ENCODE results near the gene NFKBIE. TPM values are rescaled to one million over a fixed set of nuclear protein-coding genes. Genes with fewer than 3 reads are reported as not detected.

The NFKBIE gene
- total RNA-seq, 1 donor from 2014 or later, result 9.9 TPM

DNA sequence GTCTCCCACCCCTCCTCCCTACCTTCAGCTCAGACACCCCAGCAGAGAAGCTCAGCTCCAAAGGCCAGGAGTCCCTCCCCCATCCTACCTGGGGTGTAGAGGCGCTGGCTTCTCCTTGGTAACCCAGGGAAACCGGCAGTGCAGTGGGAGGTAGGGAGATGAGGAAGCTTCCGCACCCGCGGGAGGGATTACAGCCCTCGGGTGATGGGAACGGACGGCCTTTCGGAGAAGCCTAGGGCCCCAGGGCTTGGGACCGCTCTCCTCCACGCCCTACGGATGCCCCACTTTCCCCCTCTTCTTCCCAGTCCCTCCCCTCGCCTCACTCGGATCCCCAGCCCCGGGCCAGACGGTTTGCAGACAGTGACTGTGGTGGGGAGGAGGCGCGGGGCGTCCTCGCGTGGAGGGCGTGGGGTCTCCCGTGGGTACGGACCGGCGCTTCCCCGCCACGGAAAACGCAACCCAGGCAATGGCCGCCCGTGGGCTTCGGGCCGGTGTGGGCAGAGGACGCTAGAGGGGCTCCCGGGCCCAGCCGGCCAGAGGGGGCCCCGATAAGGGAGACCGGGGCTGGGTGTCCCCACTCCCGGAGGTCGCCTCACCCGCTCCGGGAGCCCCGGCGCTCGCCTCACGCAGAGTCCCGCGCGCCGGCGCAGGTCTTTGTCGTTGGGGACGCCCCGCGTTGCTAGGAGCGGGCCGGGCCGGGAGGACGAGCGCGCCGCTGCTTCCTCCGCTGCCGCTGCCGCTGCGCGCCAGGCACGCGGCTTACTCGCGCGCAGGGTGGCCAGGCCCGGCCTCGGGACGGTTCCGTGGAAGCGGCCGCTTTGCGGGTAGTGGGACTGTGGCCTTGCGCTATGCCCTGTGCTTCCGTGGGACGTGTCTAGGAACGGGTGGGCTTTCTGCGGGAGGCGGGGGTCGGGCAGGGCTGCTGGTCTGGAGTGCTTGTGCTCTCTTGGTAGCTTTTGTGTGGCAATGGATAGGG, 32.0 kb upstream of the NFKBIE start:
- peak; percentile 38 to 59 for DNase-seq (ENCODE audit: low read depth in 2 of 2)

DNA sequence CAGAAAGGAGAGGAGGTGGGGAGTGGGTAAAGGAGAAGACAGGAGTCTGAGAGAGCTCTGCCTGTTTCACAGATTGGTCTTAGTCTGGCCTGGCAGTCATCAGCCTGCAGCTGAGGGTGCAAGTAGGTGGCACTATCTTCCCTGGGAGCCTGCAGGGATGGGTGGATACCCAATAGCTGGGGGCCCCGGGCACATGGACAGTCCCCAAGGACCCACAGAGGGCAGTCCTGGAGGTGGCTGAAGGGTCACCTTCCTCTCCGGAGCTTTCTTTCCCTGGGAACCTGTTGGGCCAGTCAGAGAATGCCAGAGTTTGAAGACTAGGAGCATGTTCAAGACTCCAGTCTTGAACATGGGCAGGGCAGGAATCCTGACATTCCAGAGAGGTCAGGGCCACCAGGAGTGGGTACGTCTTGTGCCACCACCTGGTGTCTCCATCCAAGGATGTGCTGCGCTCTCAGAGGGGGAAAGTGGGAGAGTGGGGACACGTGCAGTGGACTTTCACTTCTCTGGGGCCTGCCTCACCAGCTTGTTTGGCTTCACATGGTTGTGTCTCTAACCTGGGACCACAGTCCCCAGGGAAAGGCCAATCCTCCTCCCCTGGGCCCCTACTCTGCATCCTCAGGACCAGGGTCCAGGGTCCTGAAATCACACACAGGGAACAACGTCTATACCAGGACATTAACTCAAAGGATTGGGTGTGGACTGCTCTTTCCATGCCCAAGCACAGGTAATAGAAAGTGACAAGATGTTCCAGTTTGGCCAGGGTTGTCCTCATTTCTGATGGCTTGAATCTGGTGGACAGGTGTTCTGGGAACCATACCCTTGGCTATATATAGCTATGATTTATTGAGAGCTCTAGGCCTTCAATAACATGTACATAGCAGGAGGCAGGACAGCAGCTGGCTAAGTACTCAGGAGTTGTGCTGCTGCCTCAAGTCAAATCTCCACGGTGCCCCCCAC, 29.8 kb upstream of the NFKBIE start:
- no peak for DNase-seq (ENCODE audit: low read depth in 2 of 2)

DNA sequence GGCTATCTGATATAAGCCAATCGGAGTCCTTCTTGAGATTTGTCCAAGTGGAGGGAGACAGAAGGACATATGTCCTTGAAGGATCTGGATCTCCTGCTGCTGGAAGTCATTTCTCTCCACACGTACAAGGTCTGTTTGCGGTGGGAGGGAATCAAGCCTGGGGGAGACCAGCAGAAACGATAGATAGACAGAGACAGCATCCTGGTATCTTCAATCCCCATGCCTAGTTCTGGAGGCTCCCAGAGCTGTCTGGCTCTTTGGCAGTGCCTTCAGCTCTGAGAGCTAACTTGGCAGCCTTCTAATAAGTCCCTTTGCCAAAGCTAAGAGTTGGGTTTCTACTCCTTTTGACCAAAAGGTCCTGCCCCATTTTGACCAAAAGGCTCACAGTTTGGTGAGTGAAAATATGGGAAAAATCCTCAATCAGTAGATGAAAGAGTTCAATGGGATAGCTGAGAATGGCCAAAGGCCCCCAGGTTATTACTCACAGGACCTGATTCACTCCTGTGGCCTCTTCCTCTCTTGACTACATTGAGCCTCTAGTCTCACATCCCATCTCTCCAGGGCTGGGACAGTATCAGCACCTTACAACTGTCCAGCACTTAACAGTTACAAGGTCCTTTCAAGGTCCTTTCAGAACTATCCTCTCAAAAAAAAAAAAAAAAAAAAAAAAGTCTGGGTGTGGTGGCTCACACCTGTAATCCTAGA, 27.5 kb upstream of the NFKBIE start:
- DNase-seq (ENCODE audit: low read depth in 2 of 2), result no peak

DNA sequence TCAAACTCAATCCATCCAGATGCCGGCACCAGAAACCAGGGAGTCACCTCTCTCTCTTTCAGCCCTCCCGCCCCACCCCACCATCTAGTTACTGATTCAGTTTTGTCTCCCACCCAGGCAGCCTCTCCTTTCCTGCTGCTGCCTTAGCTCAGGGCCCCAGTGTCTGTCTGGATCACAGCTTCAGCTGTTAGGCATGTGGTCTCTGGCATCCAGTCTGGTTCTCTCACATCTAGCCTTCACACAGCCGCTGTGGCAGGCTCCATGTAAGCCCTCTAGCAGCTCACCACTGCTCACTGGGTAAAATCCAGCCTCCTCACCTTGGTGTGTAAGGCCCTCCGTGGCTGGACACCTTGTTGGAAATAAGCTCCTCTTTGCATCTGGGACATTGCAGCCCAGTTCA, 26.5 kb upstream of the NFKBIE start:
- DNase-seq (ENCODE audit: low read depth in 2 of 2), result no peak

DNA sequence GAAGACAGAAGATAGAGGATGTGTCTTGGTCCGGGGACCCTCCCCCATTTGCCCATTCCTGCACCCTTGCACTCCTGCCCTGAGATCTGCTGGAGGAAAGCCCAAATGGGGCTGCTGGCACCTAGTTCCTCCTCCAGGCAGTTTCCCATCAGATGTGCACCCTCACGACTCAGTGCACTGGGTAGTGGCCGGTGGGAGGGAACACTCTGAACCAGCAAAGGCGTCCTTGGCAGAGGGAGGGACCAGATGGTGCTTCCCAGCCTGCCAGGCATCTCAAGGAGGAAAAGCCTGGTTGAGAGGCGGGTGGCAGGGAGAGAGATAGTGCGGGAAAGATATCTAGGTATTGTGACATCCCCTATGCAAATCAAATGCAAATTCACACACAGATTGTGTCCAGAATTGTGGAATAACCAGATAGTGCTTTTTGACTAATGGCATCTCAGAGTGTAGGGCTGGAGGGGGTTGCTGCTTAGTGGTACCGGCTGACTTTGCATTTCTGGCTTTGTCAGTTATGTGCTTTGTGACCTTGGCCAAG, 24.4 kb upstream of the NFKBIE start:
- DNase-seq (ENCODE audit: low read depth in 2 of 2), result no peak

DNA sequence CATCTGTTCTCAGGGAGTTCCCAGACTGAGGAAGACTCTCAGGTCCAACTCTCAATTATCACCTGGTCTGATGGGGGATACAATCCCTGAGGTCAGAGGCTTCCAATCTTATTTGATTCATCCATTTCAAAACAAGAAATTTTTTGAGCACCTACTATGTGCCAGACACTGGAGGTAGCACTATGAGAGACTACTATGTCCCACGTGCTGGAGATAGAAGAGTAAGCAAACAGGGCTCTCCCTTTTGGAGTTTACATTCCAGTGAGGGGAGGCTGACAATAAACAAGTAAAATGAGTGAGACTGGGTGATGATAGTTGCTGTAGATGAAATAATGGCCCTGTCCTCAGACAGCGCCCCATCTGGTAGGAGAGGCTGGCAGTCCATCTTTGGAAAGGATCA, 21.4 kb upstream of the NFKBIE start:
- no peak for DNase-seq (ENCODE audit: low read depth in 2 of 2)

DNA sequence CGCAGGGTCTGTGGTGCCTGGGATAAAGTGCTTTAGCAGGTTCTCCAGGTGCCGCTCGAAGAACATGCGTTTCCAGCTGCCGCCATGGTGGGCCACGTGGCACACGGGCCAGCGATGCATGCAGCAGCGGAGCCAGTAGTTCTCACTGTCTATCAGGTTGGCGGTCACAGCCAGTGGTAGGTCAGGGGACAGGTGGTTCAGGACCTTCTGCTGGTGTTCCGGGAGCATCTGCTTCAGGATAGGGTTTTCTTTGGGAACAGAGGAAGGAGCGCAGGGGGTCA, 20.9 kb upstream of the NFKBIE start:
- DNase-seq (ENCODE audit: low read depth in 2 of 2), result no peak

DNA sequence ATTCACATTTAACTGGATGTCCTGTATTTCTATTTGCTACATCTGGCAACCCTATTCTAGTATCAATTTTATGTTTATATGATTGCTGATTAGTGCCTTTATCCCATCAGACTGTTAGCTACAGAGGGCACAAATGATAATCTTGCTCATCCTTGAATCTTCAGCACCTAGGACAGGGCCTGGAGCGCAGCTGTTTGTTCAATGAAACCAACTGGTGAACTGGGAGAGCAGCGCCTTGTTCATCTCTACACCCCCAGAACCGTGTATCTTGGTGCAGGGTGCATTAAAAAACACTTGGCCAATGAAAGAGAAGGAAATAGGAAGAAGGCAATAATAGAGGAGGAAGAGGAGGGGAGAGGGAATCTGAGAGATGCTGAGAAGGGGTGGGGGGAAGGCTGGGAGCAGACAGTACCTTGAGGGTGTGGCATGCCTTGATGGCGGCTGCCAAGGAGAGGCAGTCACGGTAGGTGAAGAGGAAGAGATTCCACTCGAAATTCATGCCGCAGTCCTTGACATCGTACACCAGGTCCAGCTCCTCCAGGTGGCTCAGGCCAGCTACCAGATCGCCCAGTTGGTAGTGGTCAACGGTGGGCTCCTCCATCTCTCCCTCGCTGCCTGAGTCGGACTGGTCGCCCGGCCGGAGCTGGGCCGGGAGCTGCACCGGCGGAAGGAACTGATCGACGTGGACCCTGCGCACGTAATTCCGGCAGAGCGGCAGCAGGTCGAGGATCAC, 20.4 kb upstream of the NFKBIE start:
- DNase-seq (ENCODE audit: low read depth in 2 of 2), result peak; percentile 42 to 43

DNA sequence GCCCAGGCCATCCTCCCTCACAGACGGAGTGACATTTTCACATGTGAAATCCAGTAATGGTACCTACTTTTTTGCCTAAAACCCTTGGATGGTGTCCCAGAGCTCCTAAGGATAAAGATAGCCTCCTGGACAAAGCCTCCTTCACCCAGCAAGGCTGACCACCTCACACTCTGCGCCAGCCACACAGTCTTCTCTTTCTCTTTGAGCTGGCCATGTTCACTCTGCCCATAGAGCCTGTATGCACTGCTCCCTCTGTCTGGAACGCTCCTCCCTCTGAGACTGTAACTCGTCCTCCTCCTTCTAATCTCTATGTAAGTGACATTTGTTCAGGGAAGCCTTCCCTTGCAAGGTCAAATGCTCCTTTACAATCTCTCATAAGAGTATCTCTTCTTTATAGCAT, 19.5 kb upstream of the NFKBIE start:
- DNase-seq (ENCODE audit: low read depth in 2 of 2), result no peak

DNA sequence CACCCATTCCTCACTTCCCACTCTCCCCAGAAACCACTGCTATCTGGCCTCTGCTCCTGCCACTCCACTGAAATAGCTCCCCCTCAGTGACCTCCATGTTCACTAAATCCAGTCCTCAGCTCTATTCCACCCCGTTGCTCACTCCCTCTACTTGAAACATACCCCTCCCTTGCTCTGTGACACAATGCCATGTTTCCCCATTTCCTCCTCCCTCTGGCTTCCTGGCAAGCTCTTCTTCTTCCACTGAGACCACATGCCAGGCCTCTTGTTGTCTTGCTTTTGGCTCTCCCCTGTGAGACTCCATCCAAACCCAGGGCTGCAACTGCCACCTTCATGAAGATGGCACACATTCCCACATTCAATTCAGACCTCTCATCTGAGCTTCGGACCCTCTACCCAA, 18.8 kb upstream of the NFKBIE start:
- no peak for DNase-seq (ENCODE audit: low read depth in 2 of 2)

DNA sequence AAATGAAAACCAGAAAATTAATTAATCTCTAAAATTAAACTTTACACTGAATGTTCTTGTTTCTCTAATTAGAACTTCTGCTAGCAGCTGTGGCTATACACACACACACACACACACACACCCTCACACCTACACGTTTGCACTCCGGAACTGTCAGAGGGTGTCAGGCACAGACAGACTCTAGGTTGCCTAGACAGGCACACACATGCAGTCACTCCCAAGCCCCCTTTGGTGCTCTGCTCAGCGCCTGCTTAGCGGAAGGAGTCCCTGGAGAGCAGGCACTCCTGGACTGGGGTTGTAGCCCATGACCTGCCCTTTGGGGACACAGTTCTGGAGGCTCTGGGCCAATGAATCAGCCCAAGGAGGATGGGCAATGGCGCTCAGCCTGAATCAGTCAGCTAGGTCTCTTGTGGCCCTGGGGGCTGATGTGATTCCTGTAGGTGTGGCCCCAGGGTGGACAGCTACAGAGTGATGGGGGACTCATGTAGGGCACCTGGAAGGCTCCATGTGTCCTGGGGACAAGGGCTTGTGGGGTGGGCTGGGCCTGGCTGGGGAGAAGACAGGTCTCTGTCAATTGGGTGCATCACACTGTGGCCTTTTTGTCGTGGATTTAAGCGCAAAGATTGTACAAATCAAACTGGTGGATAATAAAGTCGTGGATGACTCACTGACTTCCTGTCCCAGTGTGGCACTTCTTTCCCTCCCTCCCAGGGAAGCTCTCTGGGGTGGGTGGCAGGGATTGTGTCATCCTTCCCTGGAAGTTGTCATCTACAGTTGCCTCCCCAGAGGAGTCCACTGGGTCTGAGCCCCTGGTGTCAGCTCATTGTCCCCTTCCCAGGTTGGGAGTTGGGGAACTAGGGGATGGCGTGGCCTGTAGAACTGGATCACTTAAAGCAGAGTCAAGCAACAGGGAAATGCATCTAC, 13.7 kb upstream of the NFKBIE start:
- no peak for DNase-seq (ENCODE audit: low read depth in 2 of 2)

DNA sequence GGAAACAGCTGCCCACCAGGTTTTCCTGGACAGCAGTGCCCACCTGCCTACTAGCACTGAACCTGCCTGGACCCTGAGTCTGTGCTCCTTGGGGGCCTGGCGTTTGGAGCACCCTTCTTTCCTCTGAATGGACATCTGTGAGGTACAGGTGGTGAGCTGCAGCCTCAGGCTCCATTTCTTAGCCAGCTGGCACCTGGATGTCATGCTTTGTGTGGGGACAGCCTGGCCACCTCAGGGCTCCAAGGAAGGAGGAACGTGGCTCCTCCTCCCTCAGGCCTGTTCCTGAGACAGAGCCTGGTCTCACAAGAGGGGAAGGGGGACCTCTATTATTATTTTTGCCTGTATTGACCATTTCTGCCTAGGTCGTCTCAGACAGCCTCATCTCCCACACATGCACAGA, 13.0 kb upstream of the NFKBIE start:
- no peak for DNase-seq (ENCODE audit: low read depth in 2 of 2)

DNA sequence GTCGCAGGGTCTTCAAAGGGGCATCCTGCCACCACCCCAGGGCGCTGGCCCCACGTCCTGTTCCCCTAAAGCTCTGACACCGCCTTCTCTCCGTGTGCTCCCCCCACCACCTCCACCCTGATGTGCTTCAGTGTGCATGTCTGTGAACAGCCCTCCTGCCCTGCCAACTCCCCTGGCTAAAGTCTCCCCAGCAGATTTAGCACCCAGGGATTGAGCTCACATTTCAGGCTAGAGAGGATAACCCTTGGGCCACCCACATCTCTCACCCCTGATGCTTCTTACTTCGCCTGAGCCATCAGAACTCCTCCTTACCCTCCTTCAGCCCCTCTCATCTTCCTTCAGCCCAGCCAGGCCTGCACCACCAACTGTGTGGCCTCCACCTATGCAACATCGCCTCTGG, 12.4 kb upstream of the NFKBIE start:
- no peak for DNase-seq (ENCODE audit: low read depth in 2 of 2)

DNA sequence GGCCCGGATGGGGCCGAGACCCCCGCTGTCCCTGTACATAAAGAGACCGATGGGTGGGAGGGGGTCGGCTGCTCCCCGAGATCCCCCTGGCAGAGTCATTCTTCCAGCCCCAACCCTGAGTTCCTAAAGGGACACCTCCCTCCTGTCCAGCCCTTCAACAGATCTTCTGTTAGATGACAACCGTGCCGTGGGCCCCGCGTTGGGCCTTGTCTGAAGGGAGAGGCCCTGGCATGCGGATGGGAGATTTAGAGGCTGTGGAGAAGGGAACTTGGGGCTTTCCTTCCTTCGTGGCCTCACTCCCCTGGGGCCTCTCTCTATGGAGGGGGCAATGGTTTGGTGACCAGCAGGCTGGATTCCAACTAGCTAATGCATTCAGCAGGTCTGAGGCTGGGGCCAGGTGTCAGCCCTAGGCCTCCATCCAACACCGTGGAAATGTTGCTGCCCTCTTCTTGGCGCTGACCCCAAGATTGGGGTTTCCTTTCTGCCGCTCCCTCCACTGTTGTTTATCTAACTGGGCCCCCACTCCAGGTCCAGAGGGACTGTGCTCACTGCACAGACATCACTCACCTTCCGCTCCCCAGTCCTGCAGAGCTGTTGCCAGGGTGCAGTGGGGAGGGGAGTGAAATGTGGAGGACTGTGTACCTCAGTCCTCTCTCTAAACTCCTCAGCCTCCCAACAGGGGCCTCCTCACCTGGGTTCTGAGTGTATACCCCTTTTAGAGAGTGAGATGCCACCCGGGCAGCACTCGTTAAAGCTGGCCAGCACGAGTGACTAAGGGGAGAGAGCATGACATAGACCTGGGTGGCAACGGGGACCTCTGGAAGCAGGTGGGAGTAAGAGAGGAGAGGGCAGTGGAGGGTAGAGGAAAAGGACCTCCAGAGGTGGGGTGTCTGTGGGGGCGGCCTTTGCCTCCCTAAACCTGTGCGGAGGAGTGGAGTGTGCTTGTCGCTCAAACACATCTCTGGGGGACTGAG, 11.6 kb upstream of the NFKBIE start:
- DNase-seq (ENCODE audit: low read depth in 2 of 2), result no peak

DNA sequence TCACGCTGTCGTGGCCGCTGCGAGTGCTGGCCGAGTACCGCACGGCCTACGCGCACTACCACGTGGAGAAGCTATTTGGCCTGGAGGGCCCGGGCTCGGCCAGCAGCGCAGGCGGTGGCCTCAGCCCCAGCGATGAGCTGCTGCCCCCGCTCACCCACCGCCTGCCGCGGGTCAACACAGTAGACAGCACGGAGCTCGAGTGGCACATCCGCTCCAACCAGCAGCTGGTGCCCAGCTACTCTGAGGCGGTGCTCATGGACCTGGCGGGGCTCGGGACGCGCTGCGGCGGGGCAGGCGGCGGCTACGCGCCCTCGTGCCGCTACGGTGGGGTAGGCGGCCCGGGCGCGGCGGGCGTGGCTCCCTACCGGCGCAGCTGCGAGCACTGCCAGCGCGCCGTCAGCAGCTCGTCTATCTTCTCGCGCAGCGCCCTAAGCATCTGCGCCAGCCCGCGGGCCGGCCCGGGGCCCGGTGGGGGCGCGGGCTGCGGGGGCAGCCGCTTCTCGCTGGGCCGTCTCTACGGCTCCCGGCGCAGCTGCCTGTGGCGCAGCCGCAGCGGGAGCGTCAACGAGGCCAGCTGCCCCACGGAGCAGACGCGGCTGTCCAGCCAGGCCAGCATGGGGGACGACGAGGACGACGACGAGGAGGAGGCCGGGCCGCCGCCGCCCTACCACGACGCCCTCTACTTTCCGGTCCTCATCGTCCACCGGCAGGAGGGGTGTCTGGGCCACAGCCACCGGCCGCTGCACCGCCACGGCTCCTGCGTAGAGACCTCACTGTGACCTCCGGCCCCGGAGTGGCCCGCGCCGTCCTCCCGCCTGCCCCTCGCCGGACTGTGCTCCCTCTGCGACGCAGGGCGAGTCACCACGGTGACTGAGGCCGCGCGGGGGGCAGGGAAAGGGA, 10.6 kb upstream of the NFKBIE start:
- DNase-seq (ENCODE audit: low read depth in 2 of 2), result no peak

DNA sequence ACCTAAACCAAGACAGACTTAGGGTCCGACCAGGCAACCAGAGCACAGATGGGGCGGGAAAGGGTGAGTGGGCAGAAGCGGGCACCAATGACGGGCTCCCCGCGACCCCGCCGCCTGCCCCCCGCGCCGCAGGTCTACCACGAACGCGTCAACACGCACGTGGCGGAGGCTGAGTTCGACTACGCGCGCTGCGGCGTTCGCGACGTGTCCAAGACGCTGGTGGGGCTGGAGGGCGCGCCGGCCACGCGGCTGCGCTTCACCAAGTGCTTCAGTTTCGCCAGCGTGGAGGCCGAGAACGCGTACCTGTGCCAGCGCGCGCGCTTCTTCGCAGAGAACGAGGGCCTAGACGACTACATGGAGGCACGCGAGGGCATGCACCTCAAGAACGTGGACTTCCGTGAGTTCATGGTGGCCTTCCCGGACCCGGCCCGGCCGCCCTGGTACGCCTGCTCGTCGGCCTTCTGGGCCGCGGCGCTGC, 10.0 kb upstream of the NFKBIE start:
- no peak for DNase-seq (ENCODE audit: low read depth in 2 of 2)

DNA sequence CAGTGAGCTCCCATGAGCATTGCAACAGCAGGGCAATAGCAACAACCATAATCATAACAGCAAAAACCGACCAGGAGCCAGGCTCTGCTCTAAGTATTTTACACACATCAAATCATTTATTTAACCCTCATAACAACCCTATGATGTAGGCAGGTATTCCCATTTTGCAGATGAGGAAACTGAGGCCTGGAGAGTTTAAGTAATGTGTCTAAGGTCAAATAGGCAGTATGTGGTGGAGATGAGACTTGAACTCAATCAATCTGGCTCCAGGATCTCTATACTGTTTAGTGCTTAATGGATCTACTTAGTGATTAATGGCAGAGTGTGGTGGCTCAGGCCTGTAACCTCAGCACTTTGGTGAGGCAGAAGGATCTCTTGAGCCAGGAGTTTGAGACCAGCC, 8.3 kb upstream of the NFKBIE start:
- DNase-seq (ENCODE audit: low read depth in 2 of 2), result no peak
